GM12873 (cell line): ENCODE data around the gene NSMCE3.

ENCODE experiments used
- CTCF ChIP-seq: IDR thresholded peaks from 2 replicates; pipeline ENCODE4 v1.5.1; 2012; ENCODE audit warnings: low read depth, mild to moderate bottlenecking, moderate library complexity, low read length, control low read depth; ENCODE audit not compliant: insufficient read depth; ENCODE audit errors: missing control alignments

NSMCE3 gene

GRCh38 chr15:29269485-29270168 lies at the start of gene NSMCE3:
NSMCE3 (minus strand) TSS chr15:29269822; CDS start chr15:29269705, 117 bp downstream.
- no peak for TF ChIP-seq CTCF

DNA sequence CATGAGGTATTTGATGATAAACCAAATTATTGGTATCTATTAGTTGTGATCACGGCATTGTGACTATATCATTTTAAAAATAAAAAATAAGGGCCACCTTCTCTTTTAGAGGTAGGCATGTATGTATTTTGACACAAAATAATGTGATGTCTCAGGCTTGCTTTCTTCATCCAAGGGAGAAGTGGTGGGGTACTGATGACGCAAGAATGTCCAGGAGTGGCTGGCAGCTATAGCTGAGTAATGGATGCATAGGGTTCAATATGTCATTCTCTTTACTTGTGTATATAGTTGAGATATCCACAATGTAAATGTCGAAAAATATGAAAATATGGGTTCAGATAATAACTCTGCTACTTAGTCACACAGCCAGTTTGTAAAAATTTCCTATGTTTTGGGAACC lies 46.8 kb upstream of the NSMCE3 start:
- TF ChIP-seq CTCF = no peak

GRCh38 chr15:29312387-29312786 lies 42.8 kb upstream of the NSMCE3 start:
- TF ChIP-seq CTCF = no peak

GRCh38 chr15:29311696-29312095 lies 42.1 kb upstream of the NSMCE3 start:
- TF ChIP-seq CTCF = no peak

DNA sequence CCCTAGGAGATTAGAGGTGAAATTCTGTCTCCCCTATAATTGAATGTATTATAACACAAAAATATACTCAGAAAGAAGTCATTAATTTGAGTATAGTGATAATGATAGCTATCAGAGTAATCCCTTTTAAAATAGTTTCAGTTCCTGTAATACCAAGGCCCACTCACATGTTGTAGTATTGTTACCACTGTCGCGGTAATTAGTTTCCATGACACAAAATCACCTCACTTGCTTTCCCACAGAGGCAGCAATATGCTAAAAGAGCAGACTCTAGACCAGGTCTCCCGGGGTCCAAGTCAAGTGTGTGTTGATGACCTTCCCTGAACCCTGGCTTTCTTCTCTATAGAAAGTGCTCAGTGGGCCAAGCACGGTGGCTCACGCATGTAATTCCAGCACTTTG lies 39.5 kb upstream of the NSMCE3 start:
- TF ChIP-seq CTCF = no peak

DNA sequence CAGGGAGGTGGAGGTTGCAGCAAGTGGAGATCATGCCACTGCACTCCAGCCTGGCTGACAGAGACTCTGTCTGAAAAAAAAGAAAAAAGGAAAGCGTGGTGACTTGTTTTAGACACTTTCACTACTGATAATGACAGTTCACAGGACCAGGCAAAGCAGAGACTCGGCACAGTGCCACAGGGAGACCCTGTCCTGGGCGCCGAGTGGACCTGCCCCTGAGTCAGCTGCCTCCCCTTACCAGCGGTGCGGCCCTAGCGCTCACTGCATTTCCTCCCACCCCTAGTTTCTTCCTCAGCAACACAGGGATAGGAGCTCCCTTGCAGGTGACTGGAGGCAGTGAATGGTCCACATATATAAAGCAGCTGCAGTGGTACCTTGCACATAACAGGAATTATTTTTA lies 38.7 kb upstream of the NSMCE3 start:
- TF ChIP-seq CTCF = no peak

DNA sequence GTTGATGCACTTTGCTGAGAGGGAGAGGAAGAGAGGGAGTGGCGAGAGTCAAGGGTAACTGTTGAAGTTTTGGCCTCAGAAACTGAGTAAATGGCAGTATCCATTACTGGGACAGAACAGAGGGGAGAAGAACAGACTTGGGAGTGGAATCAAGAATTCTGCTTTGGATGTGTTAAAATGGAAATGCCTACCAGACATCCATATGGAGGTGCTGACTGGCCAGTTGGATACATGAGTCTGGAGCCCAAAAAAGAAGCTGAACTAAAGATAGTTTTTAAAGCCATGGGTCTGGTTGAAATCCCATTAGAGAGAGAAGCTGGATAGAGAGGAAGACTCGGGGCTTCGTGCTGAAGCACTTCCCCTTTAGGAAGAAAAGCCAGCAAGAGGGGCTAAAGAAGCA lies 35.9 kb upstream of the NSMCE3 start:
- no peak for TF ChIP-seq CTCF
